Progenitor cell of endocrine pancreas (in vitro differentiated cells): ENCODE measurements around the gene HLA-DPA1. TPM values are rescaled to one million over a fixed set of nuclear protein-coding genes. Genes with fewer than 3 reads are reported as not detected.
A peak's percentile ranks its signal among the peaks of the same experiment; 100 is the strongest.

ENCODE experiments used
- DNase-seq: peaks from one replicate; pipeline ENCODE4 v3.0.0; 2021; ENCODE audit warnings: low spot score; ENCODE audit not compliant: unreplicated experiment
- H3K27ac Mint-ChIP-seq: 2 replicates; pipeline ENCODE4 v1.8.0; 2021; ENCODE audit warnings: mild to moderate bottlenecking, moderate library complexity, mixed read lengths
- H3K27me3 Mint-ChIP-seq: 2 replicates; pipeline ENCODE4 v1.8.0; 2021; ENCODE audit warnings: mixed read lengths
- H3K36me3 Mint-ChIP-seq: 2 replicates; pipeline ENCODE4 v1.8.0; 2022; ENCODE audit warnings: mixed read lengths; ENCODE audit not compliant: insufficient read depth
- H3K4me1 Mint-ChIP-seq: 2 replicates; pipeline ENCODE4 v1.8.0; 2021; ENCODE audit warnings: low read depth, mixed read lengths
- H3K4me3 Mint-ChIP-seq: 2 replicates; pipeline ENCODE4 v1.8.0; 2021; ENCODE audit warnings: low read depth, mild to moderate bottlenecking, moderate library complexity, mixed read lengths
- H3K9me3 Mint-ChIP-seq: 2 replicates; pipeline ENCODE4 v1.8.0; 2021; ENCODE audit warnings: low read depth, mixed read lengths
- CTCF ChIP-seq: fragments of 200-600 bp; sonication (generic); IDR thresholded peaks from one replicate; pipeline ENCODE4 v1.5.0; 2021; ENCODE audit warnings: antibody characterized with exemption, mild to moderate bottlenecking; ENCODE audit not compliant: unreplicated experiment
- total RNA-seq: library from RNA; stranded (reverse); gene quantifications from 2 replicates; pipeline ENCODE4 v1.2.1, GENCODE V29; 2021

HLA-DPA1 gene
- total RNA-seq, 1 donor from 2014 or later, result 0.89 TPM

- Mint-ChIP-seq H3K27me3 (peaks cover 28% of the 10 kb centered on the region), H3K27ac (no peak overlapping the region), H3K9me3 (no peaks in the 10 kb centered on the region), H3K4me1 (peaks cover 25% of the 10 kb centered on the region), H3K36me3 (no peaks in the 10 kb centered on the region), H3K4me3 (no peak overlapping the region)
- no peak for DNase-seq
- no peak for TF ChIP-seq CTCF
Observed at GRCh38 chr6:33015798-33016197, 57.7 kb downstream of the HLA-DPA1 start.

GRCh38 chr6:33014841-33015634, 58.4 kb downstream of the HLA-DPA1 start:
- no peak overlapping the region for H3K27ac Mint-ChIP-seq
- peaks cover 25% of the 10 kb centered on the region for H3K4me1 Mint-ChIP-seq
- no peak overlapping the region for H3K4me3 Mint-ChIP-seq
- H3K36me3 Mint-ChIP-seq, result no peaks in the 10 kb centered on the region
- H3K27me3 Mint-ChIP-seq, result peaks cover 25% of the 10 kb centered on the region
- DNase-seq, result peak; percentile 49
- H3K9me3 Mint-ChIP-seq, result no peaks in the 10 kb centered on the region
- TF ChIP-seq CTCF, result peak; percentile 85

Other genes starting within 250 kb of the HLA-DPA1 start
- gene TAP2, start 234.9 kb downstream of the HLA-DPA1 start, total RNA-seq, result 2.0 and 5.1 TPM in 2 replicates
- 0.29 TPM in 1 of 2 replicates, not detected in the other for gene PSMB8, start 229.6 kb downstream of the HLA-DPA1 start, total RNA-seq
- 0.50 and 1.1 TPM in 2 replicates for gene TAP1, start 219.9 kb downstream of the HLA-DPA1 start, total RNA-seq
- not detected in 2 replicates for gene PSMB9, start 219.5 kb downstream of the HLA-DPA1 start, total RNA-seq
- 1.1 and 1.8 TPM in 2 replicates for gene HLA-DMB, start 132.6 kb downstream of the HLA-DPA1 start, total RNA-seq
- 3.3 and 3.4 TPM in 2 replicates for gene HLA-DMA, start 120.6 kb downstream of the HLA-DPA1 start, total RNA-seq
- 229 and 238 TPM in 2 replicates for gene BRD2, start 105.1 kb downstream of the HLA-DPA1 start, total RNA-seq
- 4.1 and 5.6 TPM in 2 replicates for gene HLA-DOA, start 64.1 kb downstream of the HLA-DPA1 start, total RNA-seq
- 13.5 and 17.9 TPM in 2 replicates for gene HLA-DPB1, start 2.3 kb upstream of the HLA-DPA1 start, total RNA-seq
- gene COL11A2, start 118.8 kb upstream of the HLA-DPA1 start, total RNA-seq, result 4.3 and 5.3 TPM in 2 replicates
- gene RXRB, start 127.0 kb upstream of the HLA-DPA1 start, total RNA-seq, result 44.3 and 47.1 TPM in 2 replicates
- gene SLC39A7, start 127.2 kb upstream of the HLA-DPA1 start, total RNA-seq, result 108 and 109 TPM in 2 replicates
- 7.0 and 9.2 TPM in 2 replicates for gene HSD17B8, start 131.0 kb upstream of the HLA-DPA1 start, total RNA-seq
- gene RING1, start 134.9 kb upstream of the HLA-DPA1 start, total RNA-seq, result 56.2 and 62.4 TPM in 2 replicates
- gene VPS52, start 198.2 kb upstream of the HLA-DPA1 start, total RNA-seq, result 77.2 and 81.7 TPM in 2 replicates
- gene RPS18, start 198.4 kb upstream of the HLA-DPA1 start, total RNA-seq, result 1,974 and 2,131 TPM in 2 replicates
- gene B3GALT4, start 203.5 kb upstream of the HLA-DPA1 start, total RNA-seq, result 5.3 and 5.7 TPM in 2 replicates
- 47.5 and 53.4 TPM in 2 replicates for gene WDR46, start 215.6 kb upstream of the HLA-DPA1 start, total RNA-seq
- gene PFDN6, start 216.0 kb upstream of the HLA-DPA1 start, total RNA-seq, result 46.1 and 52.1 TPM in 2 replicates
- 175 and 196 TPM in 2 replicates for gene RGL2, start 225.3 kb upstream of the HLA-DPA1 start, total RNA-seq
- gene TAPBP, start 240.4 kb upstream of the HLA-DPA1 start, total RNA-seq, result 20.2 and 22.3 TPM in 2 replicates
- gene ZBTB22, start 244.1 kb upstream of the HLA-DPA1 start, total RNA-seq, result 27.3 and 28.1 TPM in 2 replicates
- gene DAXX, start 249.3 kb upstream of the HLA-DPA1 start, total RNA-seq, result 47.5 and 48.4 TPM in 2 replicates